ENCODE measurements around the gene INVS. TPM values are rescaled to one million over a fixed set of nuclear protein-coding genes. Genes with fewer than 3 reads are reported as not detected.
A peak's percentile ranks its signal among the peaks of the same experiment; 100 is the strongest.
"Not testable (repeated sequence)": the region's sequence is repeated elsewhere in the genome, so short reads cannot be mapped to it uniquely, and the experiment has no call there.

INVS gene
- total RNA-seq, 2 donors from 2014 or later, result 15.3 to 17.7 TPM

GRCh38 chr9:100216178-100216787 lies 117.2 kb downstream of the INVS start:
- Mint-ChIP-seq H3K4me3 (no peak overlapping the region), H3K27ac (no peak overlapping the region)

GRCh38 chr9:100217536-100217935 lies 118.5 kb downstream of the INVS start:
- Mint-ChIP-seq H3K27me3 (no peaks in the 10 kb centered on the region), H3K4me3 (no peak overlapping the region), H3K4me1 (no peaks in the 10 kb centered on the region), H3K9me3 (no peaks in the 10 kb centered on the region), H3K27ac (no peak overlapping the region), H3K36me3 (ENCODE audit: low read depth) (no peaks in the 10 kb centered on the region)
- ATAC-seq (replicated peaks), result no peak

More at GRCh38 chr9:100216178-100216787, 117.2 kb downstream of the INVS start:
- Mint-ChIP-seq H3K36me3 (ENCODE audit: low read depth) (no peaks in the 10 kb centered on the region), H3K4me1 (no peaks in the 10 kb centered on the region), H3K9me3 (no peaks in the 10 kb centered on the region), H3K27me3 (no peaks in the 10 kb centered on the region)
- peak; percentile 85 for ATAC-seq (replicated peaks)

GRCh38 chr9:100219347-100219746 lies 120.3 kb downstream of the INVS start:
- no peaks in the 10 kb centered on the region for H3K27me3 Mint-ChIP-seq
- H3K27ac Mint-ChIP-seq, result peak overlapping the region; percentile 23
- H3K36me3 Mint-ChIP-seq (ENCODE audit: low read depth), result no peaks in the 10 kb centered on the region
- peak; percentile 72 for ATAC-seq (replicated peaks)
- no peaks in the 10 kb centered on the region for H3K9me3 Mint-ChIP-seq
- H3K4me3 Mint-ChIP-seq, result no peak overlapping the region
- H3K4me1 Mint-ChIP-seq, result no peaks in the 10 kb centered on the region

- H3K36me3 Mint-ChIP-seq (ENCODE audit: low read depth), result peaks cover 2% of the 10 kb centered on the region
- no peak overlapping the region for H3K4me3 Mint-ChIP-seq
- no peak overlapping the region for H3K27ac Mint-ChIP-seq
- H3K9me3 Mint-ChIP-seq, result no peaks in the 10 kb centered on the region
- no peaks in the 10 kb centered on the region for H3K27me3 Mint-ChIP-seq
- no peaks in the 10 kb centered on the region for H3K4me1 Mint-ChIP-seq
- ATAC-seq (replicated peaks), result no peak
These were observed 121.9 kb downstream of the INVS start for GRCh38 chr9:100220936-100221335.

GRCh38 chr9:100221538-100221937 lies 122.5 kb downstream of the INVS start:
- Mint-ChIP-seq H3K4me3 (no peak overlapping the region), H3K36me3 (ENCODE audit: low read depth) (peaks cover 8% of the 10 kb centered on the region), H3K4me1 (no peaks in the 10 kb centered on the region), H3K27me3 (no peaks in the 10 kb centered on the region), H3K9me3 (no peaks in the 10 kb centered on the region), H3K27ac (no peak overlapping the region)
- no peak for ATAC-seq (replicated peaks)

- ATAC-seq (replicated peaks), result no peak
- no peaks in the 10 kb centered on the region for H3K4me1 Mint-ChIP-seq
- H3K27ac Mint-ChIP-seq, result no peak overlapping the region
- no peak overlapping the region for H3K4me3 Mint-ChIP-seq
- no peaks in the 10 kb centered on the region for H3K27me3 Mint-ChIP-seq
- H3K9me3 Mint-ChIP-seq, result no peaks in the 10 kb centered on the region
- H3K36me3 Mint-ChIP-seq (ENCODE audit: low read depth), result peaks cover 20% of the 10 kb centered on the region
These were observed 123.6 kb downstream of the INVS start for GRCh38 chr9:100222674-100223073.

- no peak for ATAC-seq (replicated peaks)
- H3K27me3 Mint-ChIP-seq, result no peaks in the 10 kb centered on the region
- H3K27ac Mint-ChIP-seq, result no peak overlapping the region
- peaks cover 48% of the 10 kb centered on the region for H3K36me3 Mint-ChIP-seq (ENCODE audit: low read depth)
- H3K4me1 Mint-ChIP-seq, result no peaks in the 10 kb centered on the region
- H3K9me3 Mint-ChIP-seq, result no peaks in the 10 kb centered on the region
- H3K4me3 Mint-ChIP-seq, result no peak overlapping the region
These were observed 128.6 kb downstream of the INVS start for GRCh38 chr9:100227636-100228035.

- no peak for ATAC-seq (replicated peaks)
These were observed 129.4 kb downstream of the INVS start for GRCh38 chr9:100228352-100228869.

GRCh38 chr9:100229136-100229535 lies 130.1 kb downstream of the INVS start:
- no peak overlapping the region for H3K4me3 Mint-ChIP-seq
- no peak for ATAC-seq (replicated peaks)
- no peaks in the 10 kb centered on the region for H3K9me3 Mint-ChIP-seq
- H3K27ac Mint-ChIP-seq, result no peak overlapping the region
- H3K36me3 Mint-ChIP-seq (ENCODE audit: low read depth), result peaks cover 60% of the 10 kb centered on the region
- no peaks in the 10 kb centered on the region for H3K27me3 Mint-ChIP-seq
- no peaks in the 10 kb centered on the region for H3K4me1 Mint-ChIP-seq

More at GRCh38 chr9:100228352-100228869, 129.4 kb downstream of the INVS start:
- no peak overlapping the region for H3K27ac Mint-ChIP-seq
- H3K4me3 Mint-ChIP-seq, result no peak overlapping the region
- no peaks in the 10 kb centered on the region for H3K9me3 Mint-ChIP-seq
- H3K27me3 Mint-ChIP-seq, result no peaks in the 10 kb centered on the region
- no peaks in the 10 kb centered on the region for H3K4me1 Mint-ChIP-seq
- H3K36me3 Mint-ChIP-seq (ENCODE audit: low read depth), result peaks cover 56% of the 10 kb centered on the region

- Mint-ChIP-seq H3K4me3 (no peak overlapping the region), H3K27ac (no peak overlapping the region), H3K9me3 (no peaks in the 10 kb centered on the region), H3K4me1 (no peaks in the 10 kb centered on the region), H3K27me3 (no peaks in the 10 kb centered on the region), H3K36me3 (ENCODE audit: low read depth) (peaks cover 64% of the 10 kb centered on the region)
- ATAC-seq (replicated peaks), result no peak
These were observed 130.5 kb downstream of the INVS start for GRCh38 chr9:100229561-100229960.

- not testable (repeated sequence) for H3K4me3 Mint-ChIP-seq; ATAC-seq (replicated peaks); H3K27me3 Mint-ChIP-seq; H3K9me3 Mint-ChIP-seq; H3K4me1 Mint-ChIP-seq; H3K27ac Mint-ChIP-seq
- peaks cover 44% of the 10 kb centered on the region for H3K36me3 Mint-ChIP-seq (ENCODE audit: low read depth)
These were observed 137.9 kb downstream of the INVS start for GRCh38 chr9:100236986-100237385.

- no peaks in the 10 kb centered on the region for H3K4me1 Mint-ChIP-seq
- no peak for ATAC-seq (replicated peaks)
- no peaks in the 10 kb centered on the region for H3K9me3 Mint-ChIP-seq
- H3K27ac Mint-ChIP-seq, result no peak overlapping the region
- H3K4me3 Mint-ChIP-seq, result no peak overlapping the region
- H3K27me3 Mint-ChIP-seq, result no peaks in the 10 kb centered on the region
- peaks cover 43% of the 10 kb centered on the region for H3K36me3 Mint-ChIP-seq (ENCODE audit: low read depth)
These were observed 141.5 kb downstream of the INVS start for GRCh38 chr9:100240512-100240911.

GRCh38 chr9:100267211-100267610 lies 168.2 kb downstream of the INVS start:
- H3K4me1 Mint-ChIP-seq, result no peaks in the 10 kb centered on the region
- no peak overlapping the region for H3K4me3 Mint-ChIP-seq
- ATAC-seq (replicated peaks), result no peak
- H3K27me3 Mint-ChIP-seq, result no peaks in the 10 kb centered on the region
- H3K36me3 Mint-ChIP-seq (ENCODE audit: low read depth), result peaks cover 40% of the 10 kb centered on the region
- no peaks in the 10 kb centered on the region for H3K9me3 Mint-ChIP-seq
- no peak overlapping the region for H3K27ac Mint-ChIP-seq

- ATAC-seq (replicated peaks), result no peak
- no peaks in the 10 kb centered on the region for H3K4me1 Mint-ChIP-seq
- H3K27me3 Mint-ChIP-seq, result no peaks in the 10 kb centered on the region
- H3K4me3 Mint-ChIP-seq, result no peak overlapping the region
- no peak overlapping the region for H3K27ac Mint-ChIP-seq
- H3K9me3 Mint-ChIP-seq, result no peaks in the 10 kb centered on the region
- H3K36me3 Mint-ChIP-seq (ENCODE audit: low read depth), result peaks cover 49% of the 10 kb centered on the region
These were observed 169.2 kb downstream of the INVS start for GRCh38 chr9:100268271-100268670.

- H3K4me1 Mint-ChIP-seq, result no peaks in the 10 kb centered on the region
- no peak for ATAC-seq (replicated peaks)
- H3K4me3 Mint-ChIP-seq, result no peak overlapping the region
- no peak overlapping the region for H3K27ac Mint-ChIP-seq
- no peaks in the 10 kb centered on the region for H3K9me3 Mint-ChIP-seq
- H3K27me3 Mint-ChIP-seq, result no peaks in the 10 kb centered on the region
- H3K36me3 Mint-ChIP-seq (ENCODE audit: low read depth), result peaks cover 50% of the 10 kb centered on the region
These were observed 170.6 kb downstream of the INVS start for GRCh38 chr9:100269656-100270055.
